BLaER1 treated with 17β-estradiol and CSF1 and Interleukin-3, amounts not matched to agents 10 nM and 100 nM (cell line): ENCODE results near the gene SAMD4A.

Experiments
- H3K27ac ChIP-seq, 11 experiments: shearing (Covaris generic); formaldehyde crosslinking; 2 replicates each; pipeline ENCODE4 v1.8.1; 2022
- H3K27me3 ChIP-seq, 11 experiments: shearing (Covaris generic); formaldehyde crosslinking; 2 replicates each; pipeline ENCODE4 v1.8.1; 2022
- H3K36me3 ChIP-seq, 11 experiments: shearing (Covaris generic); formaldehyde crosslinking; 2 replicates each; pipeline ENCODE4 v1.8.1; 2022
- H3K4me1 ChIP-seq, 10 experiments: shearing (Covaris generic); formaldehyde crosslinking; 2 replicates each; pipeline ENCODE4 v1.8.1; 2022
- H3K4me2 ChIP-seq, 11 experiments: shearing (Covaris generic); formaldehyde crosslinking; 2 replicates each; pipeline ENCODE4 v1.8.1; 2022
- H3K4me3 ChIP-seq, 10 experiments: shearing (Covaris generic); formaldehyde crosslinking; 2 replicates each; pipeline ENCODE4 v1.8.1; 2022
- H3K9ac ChIP-seq, 11 experiments: shearing (Covaris generic); formaldehyde crosslinking; 2 replicates each; pipeline ENCODE4 v1.8.1; 2022
- H3K9me3 ChIP-seq, 11 experiments: shearing (Covaris generic); formaldehyde crosslinking; replicated peaks in 1 of 11; 2 replicates each; pipeline ENCODE4 v1.8.1; 2022
- H4K20me1 ChIP-seq, 11 experiments: shearing (Covaris generic); formaldehyde crosslinking; 2 replicates each; pipeline ENCODE4 v1.8.1; 2022
- Cebpa-rat ChIP-seq, 11 experiments: shearing (Covaris generic); IDR thresholded peaks; 2 replicates each; pipeline ENCODE4 v1.8.1; 2022

SAMD4A gene

GRCh38 chr14:54646626-54647025 lies 79.7 kb downstream of the SAMD4A start:
- Histone ChIP-seq H3K27me3 (no peaks in the 10 kb centered on the region), H3K4me3 (no peak overlapping the region), H4K20me1 (peaks cover 0 to 37% (median 0%) of the 10 kb centered on the region in 11 experiments; a peak in 5 of 22 replicates), H3K27ac (no peak overlapping the region), H3K9ac (no peak overlapping the region), H3K9me3 (0 out of 22 replicates have a peak, but pooled peaks cover 0 to 4% (median 0%) of the 10 kb centered on the region in 11 experiments), H3K36me3 (0 out of 22 replicates have a peak, but pooled peaks cover 0 to 8% (median 0%) of the 10 kb centered on the region in 11 experiments), H3K4me2 (no peak overlapping the region), H3K4me1 (peaks cover 8 to 80% (median 16%) of the 10 kb centered on the region in 10 experiments; a peak in 16 of 20 replicates)
- no peak for TF ChIP-seq Cebpa-rat (IDR thresholded peaks at IDR 0.05)

- Histone ChIP-seq H3K4me2 (0 out of 22 replicates have a peak overlapping the region, but pooled peaks of 1 of the 11 experiments have one; percentile 71), H4K20me1 (peaks cover 0 to 34% (median 0%) of the 10 kb centered on the region in 11 experiments; a peak in 5 of 22 replicates), H3K27me3 (no peaks in the 10 kb centered on the region), H3K36me3 (0 out of 22 replicates have a peak, but pooled peaks cover 0 to 8% (median 0%) of the 10 kb centered on the region in 11 experiments), H3K9ac (no peak overlapping the region), H3K27ac (no peak overlapping the region), H3K9me3 (0 out of 22 replicates have a peak, but pooled peaks cover 0 to 4% (median 0%) of the 10 kb centered on the region in 11 experiments), H3K4me1 (peaks cover 8 to 86% (median 16%) of the 10 kb centered on the region in 10 experiments; a peak in 16 of 20 replicates), H3K4me3 (no peak overlapping the region)
- TF ChIP-seq Cebpa-rat (IDR thresholded peaks at IDR 0.05): no peak
Observed at GRCh38 chr14:54647378-54647777, 80.5 kb downstream of the SAMD4A start.

GRCh38 chr14:54649056-54649455 lies 82.1 kb downstream of the SAMD4A start:
- peaks cover 16 to 86% (median 24%) of the 10 kb centered on the region in 10 experiments for H3K4me1 ChIP-seq
- no peaks in the 10 kb centered on the region for H3K27me3 ChIP-seq
- no peak overlapping the region for H3K4me3 ChIP-seq
- H3K9ac ChIP-seq: no peak overlapping the region; a peak in 1 of 22 replicates
- 0 out of 22 replicates have a peak, but pooled peaks cover 0 to 4% (median 0%) of the 10 kb centered on the region in 11 experiments for H3K9me3 ChIP-seq
- TF ChIP-seq Cebpa-rat (IDR thresholded peaks at IDR 0.05): no peak
- peaks cover 0 to 17% (median 0%) of the 10 kb centered on the region in 11 experiments; a peak in 2 of 22 replicates for H4K20me1 ChIP-seq
- peak overlapping the region in 3 of 11 experiments; percentile 25 to 69 (median 66); a peak in 6 of 22 replicates for H3K27ac ChIP-seq
- H3K4me2 ChIP-seq: peak overlapping the region in 5 of 11 experiments; percentile 12 to 71 (median 46); a peak in 9 of 22 replicates
- 0 out of 22 replicates have a peak, but pooled peaks cover 0 to 4% (median 0%) of the 10 kb centered on the region in 11 experiments for H3K36me3 ChIP-seq

GRCh38 chr14:54650331-54650958 lies 83.5 kb downstream of the SAMD4A start:
- Histone ChIP-seq H3K9ac (peak overlapping the region in 2 of 11 experiments; percentile 52 to 78; a peak in 3 of 22 replicates), H3K36me3 (no peaks in the 10 kb centered on the region), H3K4me1 (peaks cover 19 to 88% (median 27%) of the 10 kb centered on the region in 10 experiments), H3K4me2 (peak overlapping the region; percentile 23 to 71 (median 45); a peak in 21 of 22 replicates), H3K9me3 (0 out of 22 replicates have a peak, but pooled peaks cover 0 to 4% (median 0%) of the 10 kb centered on the region in 11 experiments), H3K4me3 (no peak overlapping the region), H3K27ac (peak overlapping the region in 4 of 11 experiments; percentile 9 to 88 (median 56); a peak in 6 of 22 replicates), H4K20me1 (peaks cover 0 to 13% (median 0%) of the 10 kb centered on the region in 11 experiments; a peak in 1 of 22 replicates), H3K27me3 (no peaks in the 10 kb centered on the region)
- no peak for TF ChIP-seq Cebpa-rat (IDR thresholded peaks at IDR 0.05)

- H3K27ac ChIP-seq: peak overlapping the region in 3 of 11 experiments; percentile 47 to 88 (median 66); a peak in 6 of 22 replicates
- H3K4me3 ChIP-seq: no peak overlapping the region
- H3K9ac ChIP-seq: peak overlapping the region in 2 of 11 experiments; percentile 52 to 78; a peak in 3 of 22 replicates
- H3K9me3 ChIP-seq: 0 out of 22 replicates have a peak, but pooled peaks cover 0 to 4% (median 0%) of the 10 kb centered on the region in 11 experiments
- peaks cover 19 to 83% (median 25%) of the 10 kb centered on the region in 10 experiments for H3K4me1 ChIP-seq
- peak overlapping the region in 6 of 11 experiments; percentile 23 to 71 (median 48); a peak in 8 of 22 replicates for H3K4me2 ChIP-seq
- no peak for TF ChIP-seq Cebpa-rat (IDR thresholded peaks at IDR 0.05)
- no peaks in the 10 kb centered on the region for H3K27me3 ChIP-seq
- H4K20me1 ChIP-seq: peaks cover 0 to 13% (median 0%) of the 10 kb centered on the region in 11 experiments; a peak in 1 of 22 replicates
- H3K36me3 ChIP-seq: no peaks in the 10 kb centered on the region
Observed at GRCh38 chr14:54650959-54651351, 84.0 kb downstream of the SAMD4A start.

GRCh38 chr14:54651649-54652048 lies 84.7 kb downstream of the SAMD4A start:
- Histone ChIP-seq H3K4me1 (peaks cover 19 to 77% (median 23%) of the 10 kb centered on the region in 10 experiments), H3K4me2 (peak overlapping the region in 2 of 11 experiments; percentile 4 to 71; a peak in 2 of 22 replicates), H3K36me3 (no peaks in the 10 kb centered on the region), H3K4me3 (no peak overlapping the region), H3K9me3 (no peaks in the 10 kb centered on the region), H3K27ac (peak overlapping the region in 2 of 11 experiments; percentile 66 to 88; a peak in 2 of 22 replicates), H3K27me3 (no peaks in the 10 kb centered on the region), H3K9ac (no peak overlapping the region), H4K20me1 (peaks cover 0 to 8% (median 0%) of the 10 kb centered on the region in 11 experiments; a peak in 1 of 22 replicates)
- no peak for TF ChIP-seq Cebpa-rat (IDR thresholded peaks at IDR 0.05)

- no peak overlapping the region for H3K9ac ChIP-seq
- TF ChIP-seq Cebpa-rat (IDR thresholded peaks at IDR 0.05): no peak
- H3K4me2 ChIP-seq: peak overlapping the region in 2 of 11 experiments; percentile 4 to 71; a peak in 1 of 22 replicates
- H3K4me3 ChIP-seq: no peak overlapping the region
- H3K27ac ChIP-seq: peak overlapping the region in 1 of 11 experiments; percentile 88; a peak in 1 of 22 replicates
- no peaks in the 10 kb centered on the region for H3K9me3 ChIP-seq
- H3K27me3 ChIP-seq: no peaks in the 10 kb centered on the region
- peaks cover 0 to 8% (median 0%) of the 10 kb centered on the region in 11 experiments; a peak in 1 of 22 replicates for H4K20me1 ChIP-seq
- no peaks in the 10 kb centered on the region for H3K36me3 ChIP-seq
- H3K4me1 ChIP-seq: peaks cover 19 to 77% (median 23%) of the 10 kb centered on the region in 10 experiments
Observed at GRCh38 chr14:54652188-54652587, 85.3 kb downstream of the SAMD4A start.

GRCh38 chr14:54652605-54653052 lies 85.7 kb downstream of the SAMD4A start:
- Histone ChIP-seq H4K20me1 (peaks cover 0 to 8% (median 0%) of the 10 kb centered on the region in 11 experiments; a peak in 2 of 22 replicates), H3K4me3 (no peak overlapping the region), H3K4me2 (peak overlapping the region in 1 of 11 experiments; percentile 72; a peak in 2 of 22 replicates), H3K27ac (no peak overlapping the region), H3K9ac (no peak overlapping the region), H3K4me1 (peaks cover 19 to 74% (median 23%) of the 10 kb centered on the region in 10 experiments), H3K36me3 (0 out of 22 replicates have a peak, but pooled peaks cover 0 to 3% (median 0%) of the 10 kb centered on the region in 11 experiments), H3K27me3 (no peaks in the 10 kb centered on the region), H3K9me3 (no peaks in the 10 kb centered on the region)
- TF ChIP-seq Cebpa-rat (IDR thresholded peaks at IDR 0.05): no peak
